GM19238 (cell line): Measurements from ENCODE around the gene MS4A15.
"Not testable (repeated sequence)": the region's sequence is repeated elsewhere in the genome, so short reads cannot be mapped to it uniquely, and the experiment has no call there.

Experiments used
- DNase-seq: peaks from one replicate; pipeline ENCODE4 v3.0.0; 2011; ENCODE audit warnings: low spot score; ENCODE audit not compliant: insufficient read length

The MS4A15 gene

DNA sequence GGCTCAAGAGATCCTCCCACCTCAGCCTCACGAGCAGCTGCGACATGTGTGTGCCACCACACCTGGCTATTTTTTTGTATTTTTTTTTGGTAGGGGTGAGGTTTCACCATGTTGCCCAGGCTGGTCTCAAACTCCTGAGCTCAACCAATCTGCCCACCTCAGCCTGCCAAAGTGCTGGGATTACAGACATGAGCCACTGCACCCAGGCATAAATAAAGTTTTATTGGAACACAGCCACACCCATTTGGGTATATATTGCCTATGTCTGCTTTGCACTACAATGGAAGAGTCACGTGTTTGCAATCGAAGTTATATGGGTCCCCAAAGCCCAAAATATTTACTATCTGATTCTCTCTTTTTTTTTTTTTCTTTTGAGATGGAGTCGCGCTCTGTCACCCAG is 1.8 kb upstream of the MS4A15 start:
- no peak for DNase-seq

DNA sequence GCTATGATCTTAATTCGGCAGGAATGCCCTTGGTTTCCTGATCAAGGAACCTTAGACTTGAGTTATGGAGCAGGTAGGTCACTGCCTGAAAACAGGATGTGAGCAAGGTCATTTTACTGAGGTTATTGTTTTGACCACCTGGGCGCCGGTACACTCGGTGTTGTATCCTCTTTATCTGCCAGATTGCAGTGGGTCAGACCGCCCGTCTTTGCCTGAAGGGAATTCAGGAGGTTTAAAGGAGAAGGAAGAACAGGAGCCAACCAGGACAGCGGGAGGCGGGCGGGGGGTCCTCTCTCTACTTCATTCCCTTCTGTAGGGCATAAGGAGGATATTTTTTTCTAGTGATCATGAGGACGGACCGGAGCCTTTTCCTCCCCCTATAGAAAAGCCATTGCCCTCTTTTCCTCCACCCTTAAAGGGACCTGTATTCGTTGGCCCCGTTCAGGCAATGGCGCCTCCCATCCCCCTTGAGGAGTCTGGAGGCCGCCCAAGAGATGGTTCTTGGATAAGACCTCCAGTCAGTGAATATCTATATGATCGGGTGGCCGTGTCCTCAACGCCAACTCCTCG is 649 bp downstream of the MS4A15 start:
- no peak for DNase-seq

DNA sequence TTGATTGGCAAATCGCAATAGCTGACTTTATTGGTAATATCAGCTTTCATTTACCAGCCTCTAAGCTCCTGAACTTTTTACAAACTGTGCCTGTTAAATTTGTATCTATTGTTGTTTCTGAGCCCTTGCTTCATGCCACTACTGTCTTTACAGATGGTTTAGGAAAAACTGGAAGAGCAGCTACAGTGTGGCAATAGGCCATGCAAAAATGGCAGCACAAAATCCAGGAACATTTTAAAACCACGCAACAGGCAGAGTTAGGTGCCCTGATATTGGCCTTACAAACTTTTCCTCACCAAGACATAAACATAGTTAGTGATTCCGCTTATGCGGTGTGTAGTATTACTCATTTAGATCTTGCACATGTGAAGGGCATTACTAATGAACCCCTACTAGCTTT is 2.0 kb downstream of the MS4A15 start:
- DNase-seq = not testable (repeated sequence)

GRCh38 chr11:60759438-60760225 is 3.0 kb downstream of the MS4A15 start:
- not testable (repeated sequence) for DNase-seq

- no peak for DNase-seq
These were observed 4.9 kb downstream of the MS4A15 start for GRCh38 chr11:60761436-60762190.

GRCh38 chr11:60762851-60763691 is 6.4 kb downstream of the MS4A15 start:
- DNase-seq = peak; percentile 56

GRCh38 chr11:60763692-60764369 is 7.2 kb downstream of the MS4A15 start:
- DNase-seq = no peak

DNA sequence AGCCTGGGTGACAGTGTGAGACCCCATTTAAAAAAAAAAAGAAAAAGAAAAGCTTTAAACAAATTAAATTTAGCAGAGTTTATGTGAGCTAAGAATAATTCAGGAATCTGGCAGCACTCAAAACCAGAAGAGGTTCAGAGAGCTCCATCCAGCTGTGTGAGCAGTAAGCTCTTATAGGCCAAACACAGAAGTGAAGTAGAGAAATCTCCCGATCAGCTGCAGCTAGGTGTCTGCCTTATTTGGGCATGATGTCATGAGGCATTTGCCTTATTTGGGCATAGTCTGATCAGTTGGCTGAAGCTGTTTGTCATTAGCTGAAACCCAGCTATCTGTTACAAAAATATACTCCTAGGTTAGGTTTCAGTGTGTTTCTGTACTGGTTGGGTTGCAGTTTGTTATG is 8.2 kb downstream of the MS4A15 start:
- peak; percentile 45 for DNase-seq

DNA sequence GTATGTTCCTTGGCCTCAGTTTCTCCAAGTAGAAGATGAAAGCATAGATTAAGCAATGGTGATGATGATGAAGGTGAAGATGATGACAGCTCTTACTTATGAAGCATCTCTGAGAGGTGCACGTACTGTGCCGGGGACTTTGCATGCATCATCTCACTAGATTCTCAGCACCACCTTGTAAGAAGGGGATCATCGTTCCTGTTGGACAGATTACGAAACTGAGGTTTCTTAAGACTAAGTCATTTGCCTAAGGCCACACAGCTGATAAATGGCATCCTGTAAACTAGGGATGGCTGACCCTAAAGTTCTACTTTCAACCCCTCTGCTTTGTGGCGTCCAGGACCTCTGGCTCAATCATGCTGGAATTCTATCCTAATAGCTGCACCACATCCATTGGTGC is 8.7 kb downstream of the MS4A15 start:
- DNase-seq = no peak

DNA sequence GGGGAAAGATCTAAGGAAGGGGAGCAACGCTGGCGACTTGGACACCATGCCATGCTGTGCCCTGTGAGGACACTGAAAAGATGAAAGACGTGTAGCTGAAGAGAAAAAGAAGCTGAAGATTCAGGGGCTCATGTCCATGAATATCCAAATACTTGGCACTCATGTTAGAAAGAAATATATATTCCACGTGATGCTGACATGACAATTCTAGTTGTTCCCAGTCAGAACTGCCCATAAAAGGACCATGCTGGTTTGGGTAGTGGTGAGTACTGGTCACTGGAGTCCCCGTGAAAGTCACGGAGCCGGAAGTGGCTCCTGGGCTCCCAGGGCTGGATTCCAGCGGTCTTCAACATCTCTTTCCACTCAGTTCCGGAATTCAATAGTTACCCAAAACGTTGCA is 9.9 kb downstream of the MS4A15 start:
- no peak for DNase-seq

DNA sequence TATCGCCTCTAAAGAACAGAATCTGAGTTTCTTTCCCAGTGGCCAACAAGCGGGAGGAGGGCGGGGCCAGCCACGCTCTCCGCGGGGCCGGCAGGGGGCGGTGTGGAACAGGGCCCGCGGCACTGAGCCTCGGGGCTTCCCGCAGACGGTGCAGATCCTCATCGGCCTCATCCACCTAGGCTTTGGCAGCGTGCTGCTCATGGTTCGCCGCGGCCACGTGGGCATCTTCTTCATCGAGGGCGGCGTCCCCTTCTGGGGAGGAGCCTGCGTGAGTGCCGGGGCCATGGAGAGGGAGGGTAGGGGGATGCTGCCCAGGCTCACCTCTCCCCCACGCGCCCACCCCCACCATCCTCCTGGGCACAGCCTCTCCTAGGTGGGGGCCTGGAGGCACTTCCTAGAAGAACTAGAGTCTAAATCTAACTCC is 10.7 kb downstream of the MS4A15 start:
- no peak for DNase-seq

DNA sequence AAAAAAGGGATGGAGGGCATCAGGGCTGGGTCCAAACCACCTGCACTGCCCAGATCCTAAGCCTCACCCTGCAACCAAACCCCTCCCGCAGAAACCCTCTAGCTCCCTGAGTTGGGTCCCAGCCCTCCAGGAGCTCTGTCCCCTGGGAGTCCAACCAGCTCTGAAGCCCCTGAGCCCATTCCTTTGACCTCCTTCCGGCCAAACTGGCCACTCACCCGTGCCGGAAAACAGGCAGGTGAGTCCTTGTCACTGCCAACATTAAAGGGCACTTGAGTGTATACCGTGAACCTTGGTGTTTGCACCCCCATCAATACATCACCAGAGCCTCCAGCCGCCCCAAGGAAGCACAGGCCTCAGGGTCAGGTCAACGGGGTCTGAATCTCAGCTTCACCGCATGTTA is 11.5 kb downstream of the MS4A15 start:
- no peak for DNase-seq

- no peak for DNase-seq
These were observed 12.6 kb downstream of the MS4A15 start for GRCh38 chr11:60769273-60769672.

DNA sequence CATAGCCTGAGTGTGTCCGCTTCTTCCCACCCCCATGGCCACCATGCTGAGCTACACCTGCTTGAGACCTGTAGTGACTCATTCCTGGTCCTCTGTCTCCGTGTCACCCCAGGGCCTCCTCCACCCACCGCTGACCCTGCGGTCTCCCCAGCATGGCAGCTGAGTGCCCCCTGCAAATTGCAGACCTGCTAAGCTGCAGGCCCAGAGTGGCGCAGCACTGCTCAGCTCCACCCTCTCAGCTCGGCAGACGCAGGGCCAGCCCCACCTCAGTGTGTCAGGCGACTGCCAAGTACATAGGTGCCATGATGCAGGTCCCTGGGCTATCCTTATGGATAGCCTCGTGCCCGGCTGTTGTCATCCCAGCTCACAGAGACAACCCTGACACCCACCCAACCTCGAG is 13.1 kb downstream of the MS4A15 start:
- no peak for DNase-seq

- DNase-seq = no peak
These were observed 14.5 kb downstream of the MS4A15 start for GRCh38 chr11:60771146-60771545.

DNA sequence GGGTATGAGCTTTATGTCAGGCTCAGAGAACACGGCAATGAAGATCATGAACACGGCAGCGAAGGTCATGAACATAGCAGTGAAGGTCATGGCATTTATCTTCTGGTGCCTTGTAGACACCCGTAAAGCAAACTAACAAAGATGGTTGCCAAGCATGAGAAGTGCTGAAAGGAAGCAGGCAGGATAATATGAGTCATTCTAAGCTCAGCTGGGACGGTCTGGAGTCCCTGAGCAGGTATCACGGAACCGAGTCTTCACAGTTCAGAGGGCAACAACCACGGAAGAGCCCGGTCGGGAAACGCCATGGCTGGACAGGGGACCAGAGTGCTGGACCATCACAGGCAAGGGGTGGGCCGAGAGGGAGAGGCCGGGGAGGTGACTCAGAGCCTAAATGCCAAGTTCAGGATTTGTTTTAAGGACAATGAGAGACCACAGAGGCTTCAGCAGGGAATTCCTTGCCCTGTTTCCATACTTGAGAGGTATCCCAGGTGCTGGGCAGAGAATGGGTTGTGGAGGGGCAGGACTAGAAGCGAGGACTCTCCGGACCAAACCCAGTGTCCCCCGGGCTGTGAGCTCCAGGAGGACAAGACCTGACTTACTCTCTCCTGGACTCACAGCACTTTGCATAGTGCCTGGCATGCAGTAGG is 15.3 kb downstream of the MS4A15 start:
- no peak for DNase-seq

GRCh38 chr11:60772666-60773065 is 16.0 kb downstream of the MS4A15 start:
- no peak for DNase-seq

- no peak for DNase-seq
These were observed 18.1 kb downstream of the MS4A15 start for GRCh38 chr11:60774726-60775125.

- DNase-seq = peak; percentile 84
These were observed 18.8 kb downstream of the MS4A15 start for GRCh38 chr11:60775420-60775961.

DNA sequence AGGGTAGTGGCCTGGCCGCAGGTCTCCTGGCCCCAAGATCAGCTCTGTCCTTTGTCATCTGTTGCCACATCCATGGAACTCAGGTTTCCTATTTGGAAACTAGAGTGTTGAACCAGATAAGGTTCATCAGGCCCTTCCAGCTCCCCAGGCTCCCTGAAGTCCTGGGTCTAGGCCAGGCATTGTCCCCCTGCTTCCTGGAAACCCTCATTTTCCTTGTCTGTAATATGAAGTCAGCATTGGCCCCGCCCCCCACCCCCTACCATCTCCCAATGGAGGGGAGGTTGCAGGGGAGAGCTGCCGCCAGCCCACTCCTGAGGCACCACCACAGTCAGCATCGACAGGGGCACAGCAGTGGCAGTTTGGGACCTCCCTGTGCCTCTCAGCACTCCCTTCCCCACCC is 19.5 kb downstream of the MS4A15 start:
- no peak for DNase-seq
